GM11168 (cell line): ENCODE results near the gene PHAF1.

Source experiments
- in situ Hi-C: fragments of 300-500 bp; cut with MboI; formaldehyde crosslinking; loops from one replicate; pipeline ENCODE4 v1.12.0; 2022; ENCODE audit warnings: low sequenced_read_pairs; ENCODE audit not compliant: unreplicated experiment

The PHAF1 gene

GRCh38 chr16:67109407-67110135, at the start of gene PHAF1:
PHAF1 (plus strand) TSS chr16:67109941; CDS start chr16:67110176, 235 bp downstream.
- in situ Hi-C loops: loop anchor here (10.0 kb wide), 1 partner anchor 85 kb away; the partner anchor contains the start of gene CBFB

GRCh38 chr16:67063008-67063407, 46.7 kb upstream of the PHAF1 start:
- in situ Hi-C loops: no loop called here

GRCh38 chr16:67068212-67068753, 41.5 kb upstream of the PHAF1 start:
- in situ Hi-C loops: no loop called here

- in situ Hi-C loops: no loop called here
These were observed 38.2 kb upstream of the PHAF1 start for GRCh38 chr16:67071476-67072048.

- in situ Hi-C loops: no loop called here
These were observed 34.4 kb upstream of the PHAF1 start for GRCh38 chr16:67075331-67075730.

GRCh38 chr16:67077871-67078270, 31.9 kb upstream of the PHAF1 start:
- in situ Hi-C loops: no loop called here

GRCh38 chr16:67082100-67082499, 27.6 kb upstream of the PHAF1 start:
- in situ Hi-C loops: no loop called here

DNA sequence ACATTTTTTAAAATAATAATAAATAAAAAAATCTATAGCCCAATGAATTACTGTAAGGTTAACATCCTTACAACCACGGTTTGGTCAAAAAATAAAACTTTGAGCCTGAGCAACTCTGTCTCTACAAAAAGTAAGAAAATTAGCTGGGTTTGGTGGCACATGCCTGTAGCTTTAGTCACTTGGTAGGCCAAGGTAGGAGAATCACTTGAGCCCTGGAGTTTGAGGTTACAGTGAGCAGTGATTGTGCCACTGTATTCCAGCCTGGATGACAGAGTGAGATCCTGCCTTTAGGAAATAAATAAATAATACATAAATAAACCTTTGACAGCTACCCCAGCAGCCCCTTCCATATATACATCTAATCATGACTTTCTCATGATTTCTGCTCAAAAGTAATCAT, 26.9 kb upstream of the PHAF1 start:
- in situ Hi-C loops: no loop called here

DNA sequence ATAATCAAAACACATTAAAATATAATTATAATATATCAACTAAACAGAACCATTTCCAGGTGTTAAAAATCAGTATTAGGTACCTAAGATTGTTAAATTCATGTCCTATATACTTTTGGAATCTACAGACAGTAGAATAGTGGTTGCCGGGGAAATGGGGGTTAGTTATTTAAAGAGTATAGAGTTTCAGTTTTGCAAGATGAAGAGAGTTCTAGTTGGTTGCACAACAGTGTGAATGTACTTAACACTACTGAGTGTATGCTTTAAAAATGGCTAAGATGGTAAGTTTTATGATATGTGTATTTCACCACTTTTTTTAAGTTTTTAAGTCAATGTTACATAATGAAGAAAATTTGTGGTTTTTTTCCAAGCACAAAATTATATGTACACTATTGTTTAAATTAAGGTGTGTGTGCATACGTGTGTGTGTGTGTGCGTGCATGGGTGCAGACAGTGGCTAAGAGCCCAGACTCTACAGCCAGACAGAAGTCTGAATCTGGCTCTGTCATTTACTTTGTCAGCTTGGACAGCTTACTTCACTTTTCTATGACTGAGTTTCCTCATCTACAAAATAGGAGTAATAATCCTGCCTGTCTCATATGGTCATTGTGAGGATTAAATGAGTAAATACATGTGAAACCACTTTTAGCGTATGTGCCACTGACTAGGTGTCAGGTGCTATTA, 25.3 kb upstream of the PHAF1 start:
- in situ Hi-C loops: no loop called here

DNA sequence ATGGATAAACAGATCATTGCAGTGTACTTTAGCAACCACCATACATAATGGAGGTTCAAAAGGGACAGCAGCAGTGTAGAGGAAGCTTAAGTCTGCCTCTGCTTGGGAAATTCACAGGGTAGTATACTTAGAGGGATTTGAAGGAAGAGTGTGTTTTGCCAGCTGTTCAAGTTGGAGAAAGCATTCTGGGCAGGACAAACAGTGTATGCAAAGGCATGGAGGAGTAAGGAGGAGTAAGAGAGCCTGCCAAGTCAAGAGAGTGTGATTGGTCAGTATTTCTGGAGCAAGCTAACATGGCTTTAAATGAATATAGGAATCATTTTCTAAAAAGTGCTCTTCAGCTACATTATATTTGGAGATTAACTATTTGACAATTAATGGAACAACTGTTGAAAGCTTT, 22.9 kb upstream of the PHAF1 start:
- in situ Hi-C loops: no loop called here

- in situ Hi-C loops: no loop called here
These were observed 22.4 kb upstream of the PHAF1 start for GRCh38 chr16:67087291-67087690.

DNA sequence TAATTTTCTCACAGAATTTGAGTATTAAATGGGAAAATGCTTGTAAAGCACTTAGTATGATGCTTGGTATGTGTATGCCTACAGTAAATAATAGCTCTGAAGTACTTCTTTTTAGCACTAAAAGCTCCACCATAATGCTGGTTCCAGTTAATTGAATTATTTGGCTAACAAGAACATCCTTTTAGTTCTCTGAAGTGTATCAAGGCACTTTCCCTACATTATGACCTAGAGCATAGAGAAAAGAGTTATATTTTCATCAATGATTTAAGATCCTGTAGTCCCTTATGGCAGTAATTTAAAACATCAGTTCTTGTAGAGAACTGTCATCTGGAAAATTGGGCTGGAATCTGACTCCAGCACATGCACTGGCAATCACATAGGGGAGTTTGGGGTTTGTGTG, 21.9 kb upstream of the PHAF1 start:
- in situ Hi-C loops: no loop called here

- in situ Hi-C loops: no loop called here
These were observed 21.2 kb upstream of the PHAF1 start for GRCh38 chr16:67088551-67088950.

- in situ Hi-C loops: no loop called here
These were observed 20.6 kb upstream of the PHAF1 start for GRCh38 chr16:67089101-67089500.

DNA sequence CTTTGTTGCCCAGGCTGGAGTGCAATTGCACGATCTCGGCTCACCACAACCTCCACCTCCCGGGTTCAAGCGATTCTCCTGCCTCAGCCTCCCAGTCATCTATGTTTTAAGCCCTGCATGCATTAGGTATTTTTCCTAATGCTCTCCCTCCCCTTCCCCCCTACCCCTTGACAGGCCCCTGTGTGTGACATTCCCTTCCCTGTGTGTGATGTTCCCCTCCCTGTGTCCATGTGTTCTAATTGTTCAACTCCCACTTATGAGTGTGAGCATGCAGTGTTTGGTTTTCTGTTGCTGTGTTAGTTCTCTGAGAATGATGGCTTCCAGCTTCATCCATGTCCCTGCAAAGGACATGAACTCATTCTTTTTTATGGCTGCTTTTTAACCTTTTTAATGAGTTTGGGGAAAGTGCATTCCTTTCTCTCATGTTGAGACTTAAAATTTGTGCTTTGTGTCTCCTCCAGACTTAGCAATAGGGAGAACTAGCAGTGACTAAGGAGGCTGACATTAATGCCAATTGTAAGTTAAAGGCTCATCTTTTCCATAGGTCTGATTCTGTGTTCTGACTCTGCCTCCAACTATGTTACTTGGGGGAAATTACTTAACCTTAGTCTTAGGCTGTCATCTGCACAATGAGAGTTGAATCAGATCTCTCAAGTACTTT, 17.7 kb upstream of the PHAF1 start:
- in situ Hi-C loops: no loop called here

GRCh38 chr16:67093098-67093726, 16.5 kb upstream of the PHAF1 start:
- in situ Hi-C loops: no loop called here

DNA sequence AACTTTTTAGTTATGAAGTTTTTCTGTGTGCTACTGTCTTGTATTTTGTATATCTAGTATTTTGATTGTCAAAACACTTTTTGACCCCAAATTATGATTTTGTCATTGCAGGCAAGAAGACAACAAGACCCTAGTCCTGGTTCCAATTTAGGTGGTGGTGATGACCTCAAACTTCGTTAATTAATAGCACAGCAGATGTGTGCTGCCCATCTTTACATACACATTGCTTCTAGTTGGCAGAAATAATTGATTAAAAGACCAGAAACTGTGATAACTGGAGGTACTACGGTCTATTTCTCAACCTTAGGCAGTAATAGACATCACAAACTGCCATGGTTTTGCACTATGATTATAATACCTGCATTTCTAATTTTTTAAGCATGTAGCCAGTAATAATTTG, 11.1 kb upstream of the PHAF1 start:
- in situ Hi-C loops: no loop called here

DNA sequence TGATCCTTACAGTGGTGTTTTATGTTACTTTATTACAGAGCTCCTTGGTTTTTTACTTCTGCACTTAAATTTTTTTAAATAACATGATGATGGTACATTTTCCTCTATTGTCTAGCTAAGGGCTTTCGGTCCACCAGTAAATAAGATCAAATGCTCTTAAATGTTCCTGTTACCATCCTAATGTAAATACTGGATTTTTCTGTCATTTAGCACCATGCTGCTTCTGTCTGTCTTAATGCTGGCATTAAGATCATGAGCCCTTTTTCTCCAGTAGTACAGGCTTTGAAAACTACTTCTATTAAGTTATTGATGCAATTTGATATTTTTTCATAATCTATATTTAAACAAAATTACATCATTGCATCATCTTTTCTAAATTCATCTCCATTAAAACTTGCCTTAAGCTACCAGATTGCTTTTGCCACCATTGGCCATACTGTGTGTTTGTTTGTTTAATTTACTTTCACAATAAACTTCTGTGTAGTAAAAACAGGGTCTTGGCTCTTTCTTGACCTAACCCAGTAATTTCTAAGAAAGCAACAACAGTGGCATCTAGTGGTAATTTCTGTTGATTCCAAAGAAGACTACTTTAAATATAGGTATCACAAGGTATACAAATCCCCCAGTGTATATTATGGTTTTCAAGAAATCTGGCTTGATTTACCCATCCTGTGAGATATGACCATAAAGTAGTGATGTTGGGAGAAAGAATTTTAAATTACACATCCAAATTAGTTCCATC, 9.0 kb upstream of the PHAF1 start:
- in situ Hi-C loops: loop anchor here (10.0 kb wide), 1 partner anchor 76 kb away; the partner anchor contains the start of gene CBFB

GRCh38 chr16:67101311-67102082, 8.2 kb upstream of the PHAF1 start:
- in situ Hi-C loops: loop anchor here (10.0 kb wide), 1 partner anchor 77 kb away; the partner anchor contains the start of gene CBFB
